ENCODE measurements around the gene CEP89. TPM values are rescaled to one million over a fixed set of nuclear protein-coding genes. Genes with fewer than 3 reads are reported as not detected.
A peak's percentile ranks its signal among the peaks of the same experiment; 100 is the strongest.
"Not testable (repeated sequence)": the region's sequence is repeated elsewhere in the genome, so short reads cannot be mapped to it uniquely, and the experiment has no call there.

The CEP89 gene
- total RNA-seq, 4 donors from 2014 or later, result 8.8 to 19.8 (median 14.0) TPM

DNA sequence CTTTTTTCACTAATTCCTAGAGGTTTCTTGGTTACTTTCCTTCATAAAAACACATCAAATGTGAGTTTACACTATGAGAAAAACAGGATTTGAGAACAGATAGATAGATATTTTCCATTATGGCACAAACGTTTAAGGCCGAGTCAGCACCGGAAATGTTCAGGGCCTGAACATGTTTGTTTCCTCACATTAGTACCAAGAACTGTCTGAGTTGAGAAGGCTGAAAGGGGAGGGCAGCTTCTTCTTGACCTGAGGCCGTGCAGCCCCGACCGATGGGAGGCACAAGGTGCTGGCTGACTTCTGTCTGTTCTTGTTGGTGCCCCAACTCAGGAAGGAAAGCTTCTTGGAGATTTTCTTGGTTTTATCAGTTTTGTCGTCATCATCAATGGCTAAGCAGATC, 8.0 kb upstream of the CEP89 start:
- not testable (repeated sequence) for H3K4me3 ChIP-seq, H3K4me1 ChIP-seq, H3K27me3 ChIP-seq, H3K9me3 ChIP-seq, H3K27ac ChIP-seq, DNase-seq
- peaks cover 0 to 12% (median 0%) of the 10 kb centered on the region in 3 donors for H3K36me3 ChIP-seq

GRCh38 chr19:32977813-32978212, 6.1 kb upstream of the CEP89 start:
- H3K27me3 ChIP-seq, H3K9me3 ChIP-seq, H3K4me3 ChIP-seq, DNase-seq, H3K27ac ChIP-seq, H3K4me1 ChIP-seq, H3K36me3 ChIP-seq: not testable (repeated sequence)

DNA sequence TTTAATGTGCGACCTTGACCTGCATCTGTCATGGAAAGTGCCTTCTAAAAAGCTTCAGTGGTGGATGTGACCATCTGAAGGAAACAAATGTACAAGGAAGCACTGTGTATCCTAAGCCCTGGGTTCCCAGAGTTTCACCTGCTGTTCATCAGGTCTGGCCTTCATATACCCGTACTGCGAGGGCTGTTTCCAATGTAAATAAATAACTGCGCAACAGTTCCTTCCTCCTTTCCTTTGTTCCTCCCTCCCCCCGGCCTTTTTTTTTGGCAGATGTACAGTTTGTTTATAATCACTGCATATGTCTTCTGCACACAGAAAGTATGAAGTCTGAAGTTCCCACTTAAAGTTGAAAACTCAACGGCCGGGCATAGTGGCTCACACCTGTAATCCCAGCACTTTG, 5.5 kb upstream of the CEP89 start:
- Histone ChIP-seq H3K4me3 (no peak overlapping the region), H3K4me1 (no peaks in the 10 kb centered on the region), H3K27ac (peak overlapping the region in 1 of 4 donors; percentile 62), H3K36me3 (peaks cover 0 to 3% (median 0%) of the 10 kb centered on the region in 3 donors), H3K9me3 (no peaks in the 10 kb centered on the region), H3K27me3 (no peaks in the 10 kb centered on the region)
- no peak for TF ChIP-seq POLR2A (IDR thresholded peaks at IDR 0.05)
- TF ChIP-seq, protein P1, sequence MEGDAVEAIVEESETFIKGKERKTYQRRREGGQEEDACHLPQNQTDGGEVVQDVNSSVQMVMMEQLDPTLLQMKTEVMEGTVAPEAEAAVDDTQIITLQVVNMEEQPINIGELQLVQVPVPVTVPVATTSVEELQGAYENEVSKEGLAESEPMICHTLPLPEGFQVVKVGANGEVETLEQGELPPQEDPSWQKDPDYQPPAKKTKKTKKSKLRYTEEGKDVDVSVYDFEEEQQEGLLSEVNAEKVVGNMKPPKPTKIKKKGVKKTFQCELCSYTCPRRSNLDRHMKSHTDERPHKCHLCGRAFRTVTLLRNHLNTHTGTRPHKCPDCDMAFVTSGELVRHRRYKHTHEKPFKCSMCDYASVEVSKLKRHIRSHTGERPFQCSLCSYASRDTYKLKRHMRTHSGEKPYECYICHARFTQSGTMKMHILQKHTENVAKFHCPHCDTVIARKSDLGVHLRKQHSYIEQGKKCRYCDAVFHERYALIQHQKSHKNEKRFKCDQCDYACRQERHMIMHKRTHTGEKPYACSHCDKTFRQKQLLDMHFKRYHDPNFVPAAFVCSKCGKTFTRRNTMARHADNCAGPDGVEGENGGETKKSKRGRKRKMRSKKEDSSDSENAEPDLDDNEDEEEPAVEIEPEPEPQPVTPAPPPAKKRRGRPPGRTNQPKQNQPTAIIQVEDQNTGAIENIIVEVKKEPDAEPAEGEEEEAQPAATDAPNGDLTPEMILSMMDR (IDR thresholded peaks at IDR 0.05), result no peak
- DNase-seq, result no peak

GRCh38 chr19:32976223-32976805, 4.6 kb upstream of the CEP89 start:
- peak overlapping the region in 1 of 4 donors; percentile 12 for H3K27ac ChIP-seq

DNA sequence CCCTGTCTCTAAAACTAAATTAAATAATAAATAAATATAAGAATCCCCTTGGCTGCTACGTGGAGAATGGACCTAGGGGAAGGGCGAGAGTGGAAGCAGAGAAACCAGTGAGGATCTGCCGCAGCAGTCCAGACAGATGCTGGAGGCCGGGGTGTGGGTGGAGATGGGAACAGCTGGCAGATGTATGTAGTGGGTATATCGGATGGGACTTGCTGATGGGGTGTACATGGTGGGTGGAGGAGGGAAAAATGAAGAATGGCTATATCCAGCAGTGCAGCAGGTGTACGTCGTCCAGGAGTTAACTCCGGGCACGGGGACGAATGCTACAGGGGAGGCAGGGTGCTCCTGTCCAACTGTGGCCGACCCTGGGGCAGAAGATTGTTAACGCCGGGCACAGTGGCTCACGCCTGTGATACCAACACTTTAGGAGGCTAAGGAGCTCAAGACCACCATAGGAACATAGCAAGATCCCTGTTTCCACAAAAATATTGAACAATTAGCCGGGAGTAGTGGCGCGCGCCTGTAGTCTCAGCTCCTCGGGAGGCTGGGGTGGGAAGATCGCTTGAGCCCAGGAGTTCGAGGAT, 654 bp downstream of the CEP89 start:
- Histone ChIP-seq H3K4me3 (peak overlapping the region; percentile 65 to 93 (median 82)), H3K9me3 (no peaks in the 10 kb centered on the region), H3K4me1 (peaks cover 0 to 10% (median 4%) of the 10 kb centered on the region in 4 donors), H3K27ac (peak overlapping the region in 2 of 4 donors; percentile 7 to 71), H3K36me3 (peaks cover 0 to 1% (median 0%) of the 10 kb centered on the region in 3 donors), H3K27me3 (no peaks in the 10 kb centered on the region)
- DNase-seq, result no peak
- TF ChIP-seq, protein P1 (IDR thresholded peaks at IDR 0.05), result no peak
- no peak for TF ChIP-seq POLR2A (IDR thresholded peaks at IDR 0.05)

More at GRCh38 chr19:32976223-32976805, 4.6 kb upstream of the CEP89 start:
- TF ChIP-seq, protein P1 (IDR thresholded peaks at IDR 0.05), result peak; percentile 16 to 88 (median 76)
- no peak for TF ChIP-seq POLR2A (IDR thresholded peaks at IDR 0.05)
- Histone ChIP-seq H3K4me1 (peaks cover 0 to under 1% (median 0%) of the 10 kb centered on the region in 4 donors), H3K36me3 (peaks cover 0 to 3% (median 0%) of the 10 kb centered on the region in 3 donors), H3K4me3 (no peak overlapping the region), H3K27me3 (no peaks in the 10 kb centered on the region), H3K9me3 (no peaks in the 10 kb centered on the region)
- peak; percentile 52 to 89 (median 85) for DNase-seq

DNA sequence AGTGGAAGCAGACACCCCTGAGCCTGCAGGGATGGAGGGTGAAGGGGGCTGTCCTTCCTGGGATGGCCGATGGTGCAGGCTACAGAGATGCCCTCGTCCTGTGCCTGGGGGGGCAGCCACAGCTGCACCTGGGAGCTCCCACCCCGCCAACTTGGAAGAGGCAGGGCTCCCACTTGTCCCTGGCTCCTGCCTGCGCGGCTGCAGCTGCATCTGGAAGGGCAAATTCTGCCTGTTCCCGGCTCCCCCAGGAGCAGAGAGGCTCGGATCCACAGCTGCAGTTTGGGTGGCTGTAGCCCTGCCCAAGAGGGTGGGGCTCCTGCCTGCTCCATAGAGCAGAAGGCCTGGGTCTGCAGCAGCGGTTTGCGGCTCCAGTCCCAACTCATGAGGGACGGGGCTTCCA, 2.2 kb downstream of the CEP89 start:
- Histone ChIP-seq H3K27ac (no peak overlapping the region), H3K9me3 (no peaks in the 10 kb centered on the region), H3K36me3 (peaks cover 0 to 17% (median 0%) of the 10 kb centered on the region in 3 donors), H3K27me3 (no peaks in the 10 kb centered on the region), H3K4me3 (no peak overlapping the region), H3K4me1 (peaks cover 0 to 10% (median 4%) of the 10 kb centered on the region in 4 donors)
- TF ChIP-seq, protein P1 (IDR thresholded peaks at IDR 0.05), result no peak
- TF ChIP-seq POLR2A (IDR thresholded peaks at IDR 0.05), result no peak
- DNase-seq, result no peak
